Measurements from ENCODE around the gene DGKQ.

- TF ChIP-seq CTCF (IDR thresholded peaks at IDR 0.05) (no peak), POLR2A (IDR thresholded peaks at IDR 0.05) (no peak)
Observed at GRCh38 chr4:987624-988513, 14.5 kb upstream of the DGKQ start.
